ENCODE measurements around the gene UVRAG.
"Not testable (repeated sequence)": the region's sequence is repeated elsewhere in the genome, so short reads cannot be mapped to it uniquely, and the experiment has no call there.

UVRAG gene

GRCh38 chr11:75979479-75980027, 164.5 kb downstream of the UVRAG start:
- DNase-seq, result not testable (repeated sequence)

GRCh38 chr11:75980031-75980430, 165.0 kb downstream of the UVRAG start:
- DNase-seq, result no peak

GRCh38 chr11:75981546-75981945, 166.5 kb downstream of the UVRAG start:
- no peak for DNase-seq

GRCh38 chr11:75982309-75982708, 167.3 kb downstream of the UVRAG start:
- no peak for DNase-seq

GRCh38 chr11:75986966-75987365, 172.0 kb downstream of the UVRAG start:
- DNase-seq, result no peak

- DNase-seq, result no peak
Measured at GRCh38 chr11:75993126-75993525, 178.1 kb downstream of the UVRAG start.

GRCh38 chr11:75994616-75995015, 179.6 kb downstream of the UVRAG start:
- no peak for DNase-seq

GRCh38 chr11:75996523-75997442, 181.8 kb downstream of the UVRAG start:
- DNase-seq, result no peak

GRCh38 chr11:76004400-76004799, 189.4 kb downstream of the UVRAG start:
- no peak for DNase-seq

GRCh38 chr11:76005756-76006155, 190.7 kb downstream of the UVRAG start:
- no peak for DNase-seq

GRCh38 chr11:76007166-76007565, 192.2 kb downstream of the UVRAG start:
- no peak for DNase-seq

GRCh38 chr11:76008474-76008873, 193.5 kb downstream of the UVRAG start:
- DNase-seq, result no peak

GRCh38 chr11:76010051-76010450, 195.0 kb downstream of the UVRAG start:
- no peak for DNase-seq

GRCh38 chr11:76013526-76013925, 198.5 kb downstream of the UVRAG start:
- no peak for DNase-seq

- DNase-seq, result no peak
Measured at GRCh38 chr11:76023236-76024068, 208.4 kb downstream of the UVRAG start.

GRCh38 chr11:76025068-76025467, 210.1 kb downstream of the UVRAG start:
- DNase-seq, result no peak

GRCh38 chr11:76025817-76026216, 210.8 kb downstream of the UVRAG start:
- DNase-seq, result no peak

GRCh38 chr11:76026281-76026680, 211.3 kb downstream of the UVRAG start:
- no peak for DNase-seq

GRCh38 chr11:76026862-76027261, 211.9 kb downstream of the UVRAG start:
- no peak for DNase-seq

- no peak for DNase-seq
Measured at GRCh38 chr11:76030286-76030685, 215.3 kb downstream of the UVRAG start.

- no peak for DNase-seq
Measured at GRCh38 chr11:76030968-76031590, 216.1 kb downstream of the UVRAG start.

GRCh38 chr11:76033699-76034098, 218.7 kb downstream of the UVRAG start:
- no peak for DNase-seq

GRCh38 chr11:76035020-76035419, 220.0 kb downstream of the UVRAG start:
- DNase-seq, result no peak
